GF-D8 (cell line): ENCODE results near the gene ST6GALNAC4.
"Not testable (repeated sequence)": the region's sequence is repeated elsewhere in the genome, so short reads cannot be mapped to it uniquely, and the experiment has no call there.

Experiments
- DNase-seq: peaks from one replicate; lab custom pipeline; 2025; lab: John Stamatoyannopoulos, UW

The ST6GALNAC4 gene

GRCh38 chr9:127870153-127870491 lies 46.7 kb downstream of the ST6GALNAC4 start:
- DNase-seq, result not testable (repeated sequence)

GRCh38 chr9:127869310-127870152 lies 47.3 kb downstream of the ST6GALNAC4 start:
- peak; percentile 16 for DNase-seq

GRCh38 chr9:127868278-127868902 lies 48.5 kb downstream of the ST6GALNAC4 start:
- no peak for DNase-seq

GRCh38 chr9:127867356-127868277 lies 49.2 kb downstream of the ST6GALNAC4 start:
- DNase-seq, result no peak

- DNase-seq, result no peak
These were observed 50.3 kb downstream of the ST6GALNAC4 start for GRCh38 chr9:127866535-127866934.

- DNase-seq, result peak; percentile 81
These were observed 51.0 kb downstream of the ST6GALNAC4 start for GRCh38 chr9:127865645-127866464.

GRCh38 chr9:127863191-127863621 lies 53.6 kb downstream of the ST6GALNAC4 start:
- peak; percentile 50 for DNase-seq

- DNase-seq, result peak; percentile 95
These were observed 54.5 kb downstream of the ST6GALNAC4 start for GRCh38 chr9:127862075-127863011.

- no peak for DNase-seq
These were observed 56.1 kb downstream of the ST6GALNAC4 start for GRCh38 chr9:127860779-127861178.

- no peak for DNase-seq
These were observed 56.6 kb downstream of the ST6GALNAC4 start for GRCh38 chr9:127860260-127860659.

GRCh38 chr9:127858041-127858512 lies 58.8 kb downstream of the ST6GALNAC4 start:
- peak; percentile 60 for DNase-seq
